ENCODE results near the gene CXCR4.

CXCR4 gene

DNA sequence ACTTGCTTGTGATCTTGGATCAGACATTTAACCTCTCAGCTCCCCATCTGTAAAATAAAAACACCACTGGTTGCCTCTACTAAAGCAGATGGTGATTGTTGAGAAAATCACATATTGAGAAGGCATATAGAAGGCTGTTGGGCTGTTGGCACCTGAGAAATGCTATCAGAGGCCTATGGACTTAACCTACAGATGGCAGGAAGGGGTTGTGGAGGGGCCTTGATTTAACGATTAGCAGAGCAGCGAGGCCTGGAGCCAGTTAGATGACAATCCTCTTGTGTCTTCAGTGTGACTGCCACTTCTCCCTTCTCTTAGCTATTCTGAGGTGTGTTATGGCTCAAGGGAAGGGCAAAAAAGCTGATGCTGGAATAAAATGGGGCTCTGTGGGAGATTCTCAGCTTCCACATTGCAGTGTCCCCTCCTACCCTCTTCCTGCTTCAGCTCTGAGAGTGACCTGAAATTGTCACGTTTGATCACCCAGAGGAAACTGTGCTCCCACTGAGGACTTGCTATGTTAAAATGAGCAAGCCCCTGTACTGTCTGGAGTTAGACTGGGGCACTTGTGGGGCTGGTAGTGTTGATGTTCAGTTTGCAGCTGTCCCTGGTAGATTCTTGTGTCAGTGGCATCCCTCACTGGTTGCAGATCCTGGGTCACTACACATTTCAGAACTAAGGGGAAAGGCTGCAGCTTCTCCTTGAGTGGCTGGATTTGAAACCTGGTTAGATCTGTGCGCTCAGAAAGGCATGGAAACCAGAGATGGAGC, 31.5 kb downstream of the CXCR4 start:
- TF ChIP-seq GATA3 (IDR thresholded peaks at IDR 0.05; ENCODE audit: low read depth, low read length) (no peak), GATA2 (IDR thresholded peaks at IDR 0.05; ENCODE audit: low read depth, low read length) (peak; percentile 24; the same call in 1 of the 2 replicates)

DNA sequence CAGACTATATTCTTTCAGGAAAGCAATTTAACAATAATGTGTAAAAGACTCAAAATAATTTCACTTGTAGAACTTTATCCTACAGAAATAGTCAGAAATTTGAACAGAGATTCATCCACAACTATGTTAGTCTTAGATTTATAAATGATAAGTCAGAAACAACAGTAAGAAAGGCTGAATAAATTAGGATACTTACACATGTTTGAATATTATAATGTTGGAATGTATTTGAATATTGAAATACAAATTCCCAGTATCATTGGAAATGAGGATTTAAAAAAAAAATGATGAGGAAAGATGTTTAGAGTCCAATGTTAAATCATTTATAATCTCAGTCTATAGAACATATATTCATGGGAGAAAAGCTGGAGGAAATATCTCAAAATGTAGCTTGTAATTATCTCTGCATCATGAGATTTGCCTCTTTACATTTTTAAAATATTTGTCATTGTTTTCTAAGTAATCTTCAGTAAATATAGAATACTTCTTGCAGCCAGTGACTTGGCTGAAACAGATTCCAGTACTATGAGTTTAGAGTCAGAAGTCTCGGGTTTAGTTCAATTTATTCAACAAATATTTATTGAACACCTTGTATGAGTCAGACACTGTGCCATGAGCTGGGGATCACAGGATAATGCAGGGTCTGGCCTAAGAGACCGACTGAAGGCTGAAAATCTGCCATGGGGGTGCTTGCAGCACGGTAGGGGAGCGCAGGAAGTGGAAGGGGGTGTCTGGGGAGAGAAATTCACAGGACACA, 32.3 kb downstream of the CXCR4 start:
- TF ChIP-seq GATA2 (IDR thresholded peaks at IDR 0.05; ENCODE audit: low read depth, low read length) = no peak
- no peak for TF ChIP-seq GATA3 (IDR thresholded peaks at IDR 0.05; ENCODE audit: low read depth, low read length)

DNA sequence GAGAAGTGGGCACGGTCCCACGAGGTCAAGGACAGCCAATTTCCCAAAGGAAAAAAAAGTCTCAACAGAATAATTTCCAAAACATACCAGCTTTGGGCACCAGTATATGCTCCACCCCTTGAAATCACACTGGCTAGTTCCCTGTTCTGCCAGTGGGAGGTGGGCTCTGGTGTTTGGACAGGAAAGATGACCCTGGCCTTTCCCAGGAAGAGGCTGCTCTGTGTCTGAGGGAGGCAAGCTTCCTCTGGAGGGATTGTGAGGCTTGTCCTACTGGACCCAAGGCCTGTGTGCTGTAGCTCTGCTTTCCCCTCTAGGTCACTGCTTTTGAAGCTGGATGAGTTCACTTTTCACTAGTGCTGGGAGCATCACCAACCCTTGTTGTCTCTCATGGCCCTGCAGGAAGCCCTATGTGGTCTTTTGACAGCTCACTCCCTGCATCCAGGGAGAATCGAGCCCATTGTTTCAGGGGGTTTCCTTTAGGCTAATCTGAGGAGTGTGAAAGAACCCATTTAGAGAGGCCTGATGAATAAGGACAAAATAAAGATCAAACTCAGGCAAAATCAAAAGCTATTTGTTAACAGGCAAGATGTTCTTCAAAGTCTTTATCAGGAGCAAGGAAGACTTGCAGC, 36.3 kb downstream of the CXCR4 start:
- TF ChIP-seq GATA2 (IDR thresholded peaks at IDR 0.05; ENCODE audit: low read depth, low read length) (no peak), GATA3 (IDR thresholded peaks at IDR 0.05; ENCODE audit: low read depth, low read length) (no peak)

DNA sequence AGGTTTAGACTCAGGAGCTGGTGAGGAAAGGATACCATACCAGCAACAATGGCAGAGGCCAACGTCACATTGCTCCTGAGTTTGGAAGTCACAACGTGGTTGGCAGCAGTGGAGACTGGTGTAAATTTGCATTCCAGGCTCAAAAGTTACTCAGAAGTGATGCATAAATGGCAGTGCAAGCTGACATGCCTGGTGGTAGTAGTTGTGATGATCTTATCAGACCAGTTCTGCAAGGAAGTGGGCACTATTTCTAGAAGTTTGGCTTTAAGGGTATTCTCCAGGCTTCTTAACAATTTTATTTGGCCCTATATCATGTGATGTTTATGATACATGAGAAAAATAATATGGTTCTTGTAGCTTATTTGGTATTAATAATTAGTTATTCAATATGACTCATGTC, 37.8 kb downstream of the CXCR4 start:
- TF ChIP-seq GATA2 (IDR thresholded peaks at IDR 0.05; ENCODE audit: low read depth, low read length) = no peak
- TF ChIP-seq GATA3 (IDR thresholded peaks at IDR 0.05; ENCODE audit: low read depth, low read length) = no peak

DNA sequence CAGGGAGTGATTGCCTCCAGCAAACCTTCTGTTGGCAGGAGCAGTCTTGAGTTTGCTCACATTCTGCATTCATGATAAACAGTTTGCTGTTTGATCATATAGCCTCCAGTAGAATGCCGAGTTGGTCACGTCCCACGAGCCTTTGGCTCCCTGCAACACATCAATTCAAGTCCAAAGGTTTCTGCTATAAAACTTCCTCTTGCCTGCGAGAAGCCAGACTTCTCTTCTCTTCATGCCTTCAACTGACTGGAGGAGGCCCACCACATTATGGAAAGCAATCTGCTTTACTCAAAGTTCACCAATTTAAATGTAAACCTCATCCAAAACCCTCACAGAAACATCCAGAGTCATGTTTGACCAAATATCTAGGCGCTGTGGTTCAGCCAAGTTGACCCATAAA, 40.8 kb downstream of the CXCR4 start:
- TF ChIP-seq GATA2 (IDR thresholded peaks at IDR 0.05; ENCODE audit: low read depth, low read length) (no peak), GATA3 (IDR thresholded peaks at IDR 0.05; ENCODE audit: low read depth, low read length) (no peak)

DNA sequence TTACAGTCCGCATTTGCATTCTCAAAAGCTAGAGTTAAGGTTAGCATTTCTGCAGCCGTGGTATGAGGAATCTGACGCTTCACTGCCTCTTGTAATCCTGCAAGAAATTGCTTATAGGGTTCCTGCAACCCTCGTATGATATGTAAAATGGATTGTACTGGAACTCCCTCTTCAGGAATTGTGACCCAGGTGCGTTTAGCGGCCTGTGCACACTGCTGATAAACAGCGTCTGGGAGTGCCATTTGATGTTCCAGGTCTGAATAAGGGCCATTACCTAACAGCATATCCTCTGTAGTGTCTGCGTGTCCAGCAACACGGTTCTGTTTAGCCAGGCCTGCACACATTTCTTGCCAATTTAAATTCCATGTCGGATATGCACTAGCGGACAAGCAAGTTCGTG, 42.5 kb downstream of the CXCR4 start:
- no peak for TF ChIP-seq GATA2 (IDR thresholded peaks at IDR 0.05; ENCODE audit: low read depth, low read length)
- TF ChIP-seq GATA3 (IDR thresholded peaks at IDR 0.05; ENCODE audit: low read depth, low read length) = no peak

DNA sequence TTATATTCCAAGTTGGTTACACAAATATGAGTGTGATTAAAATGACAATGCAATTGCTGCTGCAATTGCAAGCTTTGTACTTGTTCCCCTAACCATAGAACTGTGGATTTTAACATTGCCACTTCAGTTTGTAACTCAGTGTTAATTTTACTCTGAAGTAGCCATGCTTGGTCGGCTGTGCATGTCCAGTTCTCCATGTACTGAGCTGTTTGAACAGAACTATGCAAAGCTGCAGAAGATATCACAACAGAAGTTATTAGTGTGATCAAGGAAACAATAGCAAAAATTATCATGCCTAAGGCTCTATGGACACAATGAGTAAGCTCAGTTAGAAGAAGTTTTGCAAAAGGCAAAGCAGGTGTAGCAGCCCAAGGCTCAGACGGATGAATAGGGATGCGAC, 45.3 kb downstream of the CXCR4 start:
- no peak for TF ChIP-seq GATA3 (IDR thresholded peaks at IDR 0.05; ENCODE audit: low read depth, low read length)
- no peak for TF ChIP-seq GATA2 (IDR thresholded peaks at IDR 0.05; ENCODE audit: low read depth, low read length)

DNA sequence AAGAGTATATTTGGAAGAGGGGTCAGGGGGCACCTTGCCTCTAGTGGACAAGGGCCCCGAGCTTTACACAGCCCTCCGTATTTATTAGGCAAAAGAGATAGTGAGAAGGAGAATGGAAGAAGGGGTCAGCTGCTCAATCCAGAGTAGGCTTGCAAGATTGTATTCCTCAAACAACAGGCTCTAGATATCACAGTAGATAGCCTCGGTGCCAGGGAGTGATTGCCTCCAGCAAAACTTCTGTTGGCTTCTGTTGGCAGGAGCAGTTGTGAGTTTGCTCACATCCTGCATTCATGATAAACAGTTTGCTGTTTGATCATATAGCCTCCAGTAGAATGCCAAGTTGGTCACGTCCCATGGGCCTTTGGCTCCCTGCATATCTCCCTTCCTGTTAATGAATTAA, 46.1 kb downstream of the CXCR4 start:
- TF ChIP-seq GATA3 (IDR thresholded peaks at IDR 0.05; ENCODE audit: low read depth, low read length) (peak; percentile 76), GATA2 (IDR thresholded peaks at IDR 0.05; ENCODE audit: low read depth, low read length) (peak; percentile 80)

DNA sequence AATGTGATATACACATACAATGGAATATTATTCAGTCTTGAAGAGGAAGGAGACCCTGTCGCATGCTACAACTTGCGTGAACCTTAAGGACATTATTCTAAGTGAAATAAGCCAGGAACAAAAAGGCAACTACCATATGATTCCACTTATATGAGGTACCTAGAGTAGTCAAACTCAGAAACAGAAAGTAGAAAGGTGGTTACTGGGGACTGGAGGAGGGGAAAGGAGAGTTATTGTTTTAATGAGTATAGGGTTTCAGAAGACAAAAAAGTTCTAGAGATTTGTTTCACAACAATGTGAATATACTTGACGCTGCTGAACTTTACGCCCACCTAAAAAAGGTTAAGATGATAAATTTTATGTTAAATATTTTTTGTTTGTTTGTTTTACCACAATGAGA, 47.0 kb downstream of the CXCR4 start:
- TF ChIP-seq GATA2 (IDR thresholded peaks at IDR 0.05; ENCODE audit: low read depth, low read length) (no peak), GATA3 (IDR thresholded peaks at IDR 0.05; ENCODE audit: low read depth, low read length) (no peak)

DNA sequence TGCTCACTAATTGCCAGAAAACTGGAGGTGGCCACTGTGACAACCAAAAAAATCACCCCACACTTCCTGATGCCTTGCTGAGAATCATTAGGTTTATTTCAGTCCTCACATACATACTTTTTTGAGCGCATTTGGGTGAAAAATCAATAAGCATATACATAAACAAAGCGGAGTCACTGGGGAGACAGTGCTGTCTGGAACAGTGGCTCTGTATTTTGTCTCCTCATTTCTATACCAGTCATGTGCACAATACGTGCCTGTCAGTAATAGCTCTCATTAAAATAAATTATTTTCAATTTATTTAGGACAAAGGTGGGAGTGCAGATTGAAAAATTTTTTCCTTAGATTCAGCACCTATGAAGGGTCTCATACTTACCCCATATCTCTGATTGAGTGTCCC, 48.2 kb downstream of the CXCR4 start:
- TF ChIP-seq GATA2 (IDR thresholded peaks at IDR 0.05; ENCODE audit: low read depth, low read length) = no peak
- TF ChIP-seq GATA3 (IDR thresholded peaks at IDR 0.05; ENCODE audit: low read depth, low read length) = no peak

DNA sequence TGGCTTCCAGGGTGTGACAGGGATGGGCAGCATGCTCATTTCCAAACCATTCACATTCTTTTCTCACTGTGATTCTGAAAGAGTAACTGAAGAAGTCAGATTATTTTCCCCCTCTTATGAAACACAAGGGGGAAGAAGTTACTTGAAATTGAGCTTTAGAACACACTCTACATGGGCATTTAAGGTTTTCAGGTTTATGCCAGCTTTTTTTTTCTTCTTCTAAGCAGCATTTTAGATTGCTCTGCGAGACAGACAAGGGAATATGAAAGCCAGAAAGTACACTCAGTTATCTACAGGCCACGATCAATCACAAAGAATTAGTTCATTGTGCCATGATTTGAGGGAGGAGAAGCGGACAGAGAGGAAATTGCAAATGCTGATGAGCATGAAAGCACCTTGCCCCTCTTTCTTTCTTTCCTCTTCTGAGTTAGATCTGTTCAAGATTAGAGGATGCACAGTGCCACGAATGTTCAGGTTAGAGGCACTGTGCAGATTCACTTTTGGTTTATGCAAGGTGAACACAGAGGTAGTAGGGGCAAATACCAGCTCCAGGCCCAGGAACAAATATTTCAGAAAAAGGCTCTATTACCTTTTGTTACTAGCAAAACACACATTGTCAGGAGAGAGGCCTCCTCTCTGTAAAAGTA, 49.2 kb downstream of the CXCR4 start:
- TF ChIP-seq GATA3 (IDR thresholded peaks at IDR 0.05; ENCODE audit: low read depth, low read length) (peak; percentile 57), GATA2 (IDR thresholded peaks at IDR 0.05; ENCODE audit: low read depth, low read length) (peak; percentile 66)

DNA sequence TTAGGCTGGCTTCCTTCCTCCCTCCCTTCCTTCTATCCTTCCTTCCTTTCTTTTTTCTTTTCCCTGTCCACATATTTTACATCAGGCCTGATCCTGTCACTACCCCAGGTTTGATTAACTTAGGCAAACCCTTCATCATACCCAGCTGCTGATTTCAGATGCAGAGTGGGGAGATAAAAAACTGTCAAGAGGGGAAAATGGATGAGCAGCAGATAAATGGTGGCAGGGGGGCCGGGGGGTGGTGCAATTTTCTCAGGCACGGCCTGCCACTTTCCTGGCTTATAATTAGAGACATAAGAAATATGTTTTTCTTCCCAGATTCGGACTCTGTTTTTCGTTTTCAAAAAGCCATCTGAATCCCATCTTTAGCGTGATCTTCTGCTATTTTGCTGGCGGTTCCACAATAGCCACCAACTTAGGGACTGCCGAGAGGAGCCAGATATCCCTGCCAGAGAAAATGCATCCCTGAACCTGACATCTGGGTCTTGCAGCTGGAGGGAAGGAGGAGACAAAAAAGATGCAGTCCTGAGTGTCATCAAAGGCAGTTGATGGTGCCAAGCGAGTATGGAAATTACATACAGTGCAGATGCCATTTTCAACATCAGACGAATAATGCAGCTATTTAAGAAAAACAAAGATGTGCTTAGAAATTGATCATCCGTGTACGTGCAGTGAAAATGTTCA, 49.9 kb downstream of the CXCR4 start:
- TF ChIP-seq GATA3 (IDR thresholded peaks at IDR 0.05; ENCODE audit: low read depth, low read length) (peak; percentile 92), GATA2 (IDR thresholded peaks at IDR 0.05; ENCODE audit: low read depth, low read length) (peak; percentile 95)

DNA sequence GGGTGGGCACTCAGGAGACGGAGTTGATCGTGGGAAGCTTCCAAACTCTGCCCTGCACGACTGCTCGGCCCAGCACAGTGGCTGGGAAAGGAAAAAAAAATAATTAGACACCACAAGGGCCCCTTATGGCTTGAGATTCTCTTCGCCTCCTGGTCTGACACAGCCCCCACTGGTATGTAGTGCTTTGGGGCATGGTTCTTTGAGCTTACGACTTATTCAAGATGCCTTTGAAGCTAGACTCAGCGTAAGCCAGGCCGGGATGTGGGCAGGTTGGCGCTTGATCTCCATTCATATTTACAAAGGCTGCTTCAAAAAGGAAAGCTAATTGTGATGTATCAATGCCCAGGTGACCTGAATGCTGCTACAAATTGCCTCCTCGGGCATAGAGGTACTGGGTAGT, 50.5 kb downstream of the CXCR4 start:
- TF ChIP-seq GATA3 (IDR thresholded peaks at IDR 0.05; ENCODE audit: low read depth, low read length) = no peak
- TF ChIP-seq GATA2 (IDR thresholded peaks at IDR 0.05; ENCODE audit: low read depth, low read length) = no peak

DNA sequence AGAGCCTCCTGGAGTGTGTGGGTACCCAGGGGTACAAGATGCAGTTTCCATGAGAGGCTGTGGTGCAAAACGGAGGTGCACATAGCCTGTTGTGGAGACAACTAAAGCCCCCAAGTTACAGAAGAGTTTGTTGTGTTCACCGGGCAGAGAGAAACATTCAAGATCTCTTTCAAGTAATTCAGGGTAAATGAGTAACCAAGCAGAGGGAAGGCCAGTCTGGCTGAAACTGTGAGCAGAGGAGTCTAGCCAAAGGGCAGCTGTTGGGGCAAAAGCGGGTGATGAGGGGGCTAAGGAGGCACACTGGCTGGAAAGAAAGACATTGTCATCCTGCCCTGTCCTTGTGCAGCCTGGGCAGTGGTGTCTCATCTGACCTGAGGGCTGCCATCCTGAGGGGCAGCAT, 52.0 kb downstream of the CXCR4 start:
- TF ChIP-seq GATA2 (IDR thresholded peaks at IDR 0.05; ENCODE audit: low read depth, low read length) (no peak), GATA3 (IDR thresholded peaks at IDR 0.05; ENCODE audit: low read depth, low read length) (no peak)
